Endothelial cell of umbilical vein (primary cell): Measurements from ENCODE around the gene RUNX2. TPM values are rescaled to one million over a fixed set of nuclear protein-coding genes. Genes with fewer than 3 reads are reported as not detected.

Experiments
- BruUV-seq: library from RNA; stranded (reverse); fragments of 400-500 nt; replicated peaks from 2 replicates; lab custom pipeline; 2021; lab: Mats Ljungman, UMichigan
- CTCF ChIA-PET: fragments of 300-600, 350-600 bp; sonication (Branson Sonifier 250); formaldehyde crosslinking; loops from one replicate; lab custom pipeline; 2021; ENCODE audit warnings: antibody characterized with exemption, inconsistent platforms; lab: Charles Lee
- POLR2A ChIA-PET: fragments of 300-600, 350-600 bp; sonication (Branson Sonifier 250); formaldehyde crosslinking; loops from one replicate; lab custom pipeline; 2021; ENCODE audit warnings: antibody characterized with exemption, inconsistent platforms; lab: Charles Lee
- DNase-seq: peaks from one replicate; pipeline ENCODE4 v3.0.0-alpha.2; 2011; ENCODE audit warnings: low read depth, low spot score
- FAIRE-seq: peaks from 2 replicates; lab custom pipeline; 2011; peaks lifted over from hg19 to GRCh38; lab: Jason Lieb, UNC
- H2AFZ ChIP-seq: 2 replicates; pipeline ENCODE4 v1.6.0; 2012; ENCODE audit warnings: low read depth, low read length, control low read depth, inconsistent platforms
- H3K27ac ChIP-seq: 2 replicates; pipeline ENCODE4 v1.5.1; 2011; ENCODE audit warnings: low read depth, mild to moderate bottlenecking, control low read depth, low read length, moderate library complexity; ENCODE audit not compliant: insufficient read depth
- H3K27me3 ChIP-seq, 2 experiments: 2 replicates each; pipeline versions ENCODE4 v1.6.0 to v1.6.1; 2011; ENCODE audit warnings: low read length in 2 of 2, mixed read lengths in 1 of 2; ENCODE audit not compliant: control insufficient read depth in 2 of 2, insufficient read depth in 2 of 2
- H3K36me3 ChIP-seq, 2 experiments: 2 replicates in 1 of 2; 3 replicates in 1 of 2; pipeline ENCODE4 v1.5.1; 2011; ENCODE audit warnings: low read length in 2 of 2, mild to moderate bottlenecking in 1 of 2, moderate library complexity in 1 of 2; ENCODE audit not compliant: control insufficient read depth in 2 of 2, insufficient read depth in 2 of 2; ENCODE audit errors: extremely low read depth in 1 of 2
- H3K4me1 ChIP-seq: 3 replicates; pipeline ENCODE4 v1.5.1; 2011; ENCODE audit warnings: mild to moderate bottlenecking, low read length; ENCODE audit not compliant: control insufficient read depth, insufficient read depth; ENCODE audit errors: extremely low read depth
- H3K4me2 ChIP-seq: 2 replicates; pipeline ENCODE4 v1.6.1; 2011; ENCODE audit warnings: low read length, control low read depth, mixed read lengths; ENCODE audit not compliant: insufficient read depth
- H3K4me3 ChIP-seq, 3 experiments: fragments of 200-600 bp in 1 of 3; sonication (generic), shearing (Covaris generic) in 1 of 3; replicated peaks in 1 of 3; 2 replicates each; pipeline ENCODE4 v1.5.1; 2011 to 2016; ENCODE audit warnings: control low read depth in 3 of 3, low read length in 3 of 3, mild to moderate bottlenecking in 2 of 3, inconsistent platforms in 1 of 3, low read depth in 1 of 3, moderate library complexity in 1 of 3; ENCODE audit not compliant: insufficient read depth in 1 of 3
- H3K79me2 ChIP-seq: 2 replicates; pipeline ENCODE4 v1.6.0; 2012; ENCODE audit warnings: low read length, inconsistent platforms; ENCODE audit not compliant: control insufficient read depth, insufficient read depth
- H3K9ac ChIP-seq: replicated peaks from 2 replicates; pipeline ENCODE3; 2011; ENCODE audit warnings: low read length, control low read depth; ENCODE audit not compliant: insufficient read depth; ENCODE audit errors: extremely low read depth
- H3K9me1 ChIP-seq: replicated peaks from 3 replicates; pipeline ENCODE4 v1.6.0; 2011; ENCODE audit warnings: mild to moderate bottlenecking, low read length; ENCODE audit not compliant: control insufficient read depth, insufficient read depth; ENCODE audit errors: extremely low read depth
- H3K9me3 ChIP-seq: replicated peaks from 2 replicates; pipeline ENCODE4 v1.5.1; 2012; ENCODE audit warnings: low read length, inconsistent platforms; ENCODE audit not compliant: control insufficient read depth, insufficient read depth
- H4K20me1 ChIP-seq: replicated peaks from 2 replicates; pipeline ENCODE3; 2011; ENCODE audit warnings: mild to moderate bottlenecking, low read length; ENCODE audit not compliant: control insufficient read depth, insufficient read depth; ENCODE audit errors: extremely low read depth
- CTCF ChIP-seq, 2 donors: IDR thresholded peaks; 1 replicate in 1 of 2; 2 replicates in 1 of 2; pipeline ENCODE4 v1.5.1; 2011; ENCODE audit warnings: low read length in 2 of 2, mild to moderate bottlenecking in 2 of 2, moderate library complexity in 2 of 2, control low read depth in 1 of 2, inconsistent platforms in 1 of 2, low read depth in 1 of 2; ENCODE audit not compliant: insufficient read depth in 1 of 2; ENCODE audit errors: extremely low read depth in 1 of 2
- EZH2 ChIP-seq: IDR thresholded peaks from 2 replicates; pipeline ENCODE4 v1.6.1; 2012; ENCODE audit warnings: borderline replicate concordance, low read depth, mild to moderate bottlenecking, moderate library complexity, low read length, inconsistent platforms; ENCODE audit not compliant: severe bottlenecking
- FOS ChIP-seq: IDR thresholded peaks from 2 replicates; pipeline ENCODE4 v1.6.1; 2011; ENCODE audit warnings: mild to moderate bottlenecking, low read length, moderate library complexity, borderline replicate concordance; ENCODE audit not compliant: insufficient read depth
- GATA2 ChIP-seq: IDR thresholded peaks from 2 replicates; pipeline ENCODE4 v1.7.0; 2011; ENCODE audit warnings: low read depth, mild to moderate bottlenecking, moderate library complexity, mixed read lengths, low read length; ENCODE audit not compliant: insufficient read length, insufficient read depth
- JUN ChIP-seq: IDR thresholded peaks from 2 replicates; pipeline ENCODE4 v1.6.1; 2011; ENCODE audit warnings: borderline replicate concordance, low read depth; ENCODE audit not compliant: insufficient read length, insufficient read depth
- MAX ChIP-seq: IDR thresholded peaks from 2 replicates; pipeline ENCODE4 v1.6.1; 2011; ENCODE audit not compliant: insufficient read depth, insufficient read length
- MYC ChIP-seq: IDR thresholded peaks from one replicate; pipeline ENCODE4 v1.6.1; 2011; ENCODE audit warnings: mild to moderate bottlenecking, low read depth, low read length
- POLR2A ChIP-seq: IDR thresholded peaks from 2 replicates; pipeline ENCODE4 v1.6.1; 2012; ENCODE audit warnings: low read depth, mild to moderate bottlenecking, control low read depth, low read length
- POLR2AphosphoS5 ChIP-seq: IDR thresholded peaks from 2 replicates; pipeline ENCODE4 v1.6.1; 2012; ENCODE audit warnings: low read depth, mild to moderate bottlenecking, control low read depth, low read length, moderate library complexity; ENCODE audit not compliant: insufficient read depth
- dilution Hi-C: fragments of 300-500 bp; cut with MboI; formaldehyde crosslinking; loops from one replicate; pipeline ENCODE4 v1.15.0; 2019; ENCODE audit warnings: low sequenced_read_pairs; ENCODE audit not compliant: extremely low pct_ligation_motif_present
- intact Hi-C: fragments of 100-400 bp; cut with micrococcal nuclease; formaldehyde crosslinking; loops from one replicate; pipeline ENCODE4 v1.10.0; 2022
- polyA plus RNA-seq, 4 experiments: library from polyadenylated mRNA; depleted of rRNA in 3 of 4; stranded (reverse) in 3 of 4; unstranded in 1 of 4; fragments of >200 nt; gene quantifications; 2 replicates each; pipeline versions ENCODE4 v1.2.1 to v1.2.3, GENCODE V29; 2011 to 2012; ENCODE audit warnings: missing spikeins in 1 of 4
- total RNA-seq: library from RNA; stranded (reverse); gene quantifications from 2 replicates; pipeline ENCODE4 v1.2.3, GENCODE V29; 2021

Gene RUNX2
- total and polyA plus RNA-seq, 2 donors (not counting 3 experiments of a cell fraction or from before 2014, with no cell fraction given) = 0.06 TPM; not detected in 1

GRCh38 chr6:45320349-45320748, 7.8 kb upstream of the RUNX2 start:
- Histone ChIP-seq H3K4me3 (no peak overlapping the region), H3K9ac (no peak overlapping the region), H3K9me3 (no peaks in the 10 kb centered on the region), H4K20me1 (no peaks in the 10 kb centered on the region), H2AFZ (no peak overlapping the region), H3K36me3 (no peaks in the 10 kb centered on the region), H3K79me2 (no peaks in the 10 kb centered on the region), H3K9me1 (no peaks in the 10 kb centered on the region), H3K27ac (no peak overlapping the region), H3K4me1 (no peaks in the 10 kb centered on the region), H3K4me2 (no peak overlapping the region), H3K27me3 (no peaks in the 10 kb centered on the region)
- FAIRE-seq (no peak), DNase-seq (no peak)
- TF ChIP-seq MYC = no peak
- TF ChIP-seq JUN = no peak
- no peak for TF ChIP-seq EZH2
- TF ChIP-seq POLR2A = no peak
- no peak for TF ChIP-seq MAX
- no peak for TF ChIP-seq CTCF (IDR thresholded peaks at IDR 0.05; ENCODE audit: extremely low read depth in 1 of 2, insufficient read depth in 1 of 2, low read depth in 1 of 2, low read length in 2 of 2)
- no peak for TF ChIP-seq POLR2AphosphoS5
- TF ChIP-seq FOS = no peak
- no peak for TF ChIP-seq GATA2
- ChIA-PET POLR2A (no interaction called here), CTCF (no interaction called here)
- dilution Hi-C loops (no loop called here), intact Hi-C loops (no loop called here)
- BruUV-seq = no TSS peak
